ENCODE data around the gene RRP8.

Gene RRP8

DNA sequence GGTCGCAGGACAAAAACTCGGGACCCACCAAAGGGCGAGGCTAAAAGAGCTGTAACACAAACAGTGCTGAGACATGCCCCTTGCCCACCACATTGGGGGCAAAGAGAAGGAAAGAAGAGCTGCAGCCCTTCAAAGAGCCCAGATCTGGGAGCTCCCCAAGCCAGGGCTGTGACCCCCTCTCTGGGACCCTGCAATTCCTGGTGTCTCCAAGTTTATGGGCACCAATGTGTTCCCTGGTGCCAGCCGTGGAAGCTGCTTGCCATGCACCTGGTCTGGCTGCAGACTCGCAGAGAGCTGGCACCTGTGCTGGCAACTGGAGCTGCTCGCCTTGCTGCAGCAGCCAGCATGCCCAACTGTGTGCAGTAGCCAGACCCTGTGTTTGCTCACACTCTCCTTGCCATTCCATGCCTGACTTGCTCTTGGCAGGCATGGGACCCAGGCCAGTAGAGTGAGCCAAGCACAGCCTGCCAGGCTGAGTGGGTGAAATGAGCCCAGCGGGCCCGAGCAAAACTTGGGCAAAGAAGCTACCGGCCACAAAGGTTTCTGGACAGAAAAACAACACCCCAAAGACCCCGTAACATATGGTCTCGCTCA is 16.0 kb downstream of the RRP8 start:
- H3K27me3 ChIP-seq (ENCODE audit: low read depth) = no peaks in the 10 kb centered on the region
- H3K4me3 ChIP-seq = no peak overlapping the region
- in situ Hi-C loops (cut with MboI; ENCODE audit: low sequenced_read_pairs) = no loop called here
- no peak for DNase-seq (ENCODE audit: low spot score in 2 of 2)
- H3K9me3 ChIP-seq = no peaks in the 10 kb centered on the region
- no peaks in the 10 kb centered on the region for H3K4me1 ChIP-seq
- H3K36me3 ChIP-seq (replicated peaks) = peaks cover 5% of the 10 kb centered on the region; the same call in 1 of the 2 replicates

DNA sequence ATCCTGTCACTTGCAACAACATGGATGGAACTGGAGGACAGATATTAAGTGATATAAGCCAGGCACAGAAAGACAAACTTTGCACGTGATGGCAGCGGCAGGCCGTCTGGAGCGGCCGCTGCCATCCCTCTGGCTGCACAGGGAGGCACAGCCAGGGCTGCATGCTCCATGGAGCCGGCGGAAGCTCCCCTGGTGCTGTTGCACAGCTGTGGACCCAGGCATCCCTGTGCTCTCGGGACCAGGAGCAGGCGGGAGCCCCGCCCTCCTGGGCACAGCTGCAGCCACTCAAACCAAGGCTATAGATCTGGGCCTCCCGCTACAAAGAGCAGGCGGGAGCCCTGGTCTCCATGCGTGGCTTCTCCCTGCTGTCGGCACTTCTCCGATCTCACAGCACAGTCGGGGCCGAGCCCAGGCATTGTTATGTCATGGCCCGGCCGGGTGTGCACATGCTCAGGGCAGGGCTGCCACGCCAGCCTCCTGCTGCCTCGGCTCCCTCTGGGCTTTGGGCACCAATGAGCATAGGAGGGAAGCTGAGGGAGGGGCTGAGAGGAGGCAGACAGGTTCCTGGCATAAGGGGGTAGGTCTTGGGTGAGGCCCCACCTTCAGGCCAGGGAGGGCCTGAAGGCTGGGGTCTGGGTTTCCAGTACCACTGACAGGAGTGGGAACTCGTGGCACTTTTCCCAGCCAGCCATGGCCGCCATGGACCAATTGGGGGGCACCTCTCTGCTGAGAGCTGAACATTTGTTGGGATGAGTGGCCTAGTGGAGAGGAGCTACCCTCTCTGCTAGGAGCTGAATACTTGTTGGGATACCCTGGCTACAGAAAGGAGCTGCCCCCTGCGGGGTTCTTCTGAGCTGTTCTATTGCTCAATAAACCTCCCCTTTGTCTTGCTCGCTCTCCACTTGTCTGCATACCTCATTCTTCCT is 16.7 kb downstream of the RRP8 start:
- Histone ChIP-seq H3K4me3 (no peak overlapping the region), H3K27me3 (ENCODE audit: low read depth) (no peaks in the 10 kb centered on the region), H3K36me3 (replicated peaks) (peaks cover 2% of the 10 kb centered on the region; the same call in 1 of the 2 replicates), H3K9me3 (no peaks in the 10 kb centered on the region), H3K4me1 (no peaks in the 10 kb centered on the region)
- DNase-seq (ENCODE audit: low spot score in 2 of 2) = no peak
- in situ Hi-C loops (cut with MboI; ENCODE audit: low sequenced_read_pairs) = no loop called here

DNA sequence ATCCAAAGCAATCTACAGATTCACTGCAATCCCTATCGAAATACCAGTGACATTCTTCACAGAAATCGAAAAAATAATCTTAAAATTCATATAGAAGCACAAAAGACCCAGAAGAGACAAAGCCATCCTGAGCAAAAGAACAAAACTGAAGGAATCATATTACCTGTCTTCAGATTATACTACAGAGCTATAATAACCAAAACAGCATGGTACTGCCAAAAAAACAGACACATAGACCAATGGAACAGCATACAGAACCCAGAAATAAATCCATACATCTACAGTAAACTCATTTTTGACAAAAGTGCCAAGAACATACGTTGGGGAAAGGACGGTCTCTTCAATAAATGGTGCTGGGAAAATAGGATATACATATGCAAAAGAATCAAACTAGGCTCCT is 18.9 kb downstream of the RRP8 start:
- Histone ChIP-seq H3K4me3 (no peak overlapping the region), H3K4me1 (no peaks in the 10 kb centered on the region), H3K36me3 (replicated peaks) (no peaks in the 10 kb centered on the region), H3K27me3 (ENCODE audit: low read depth) (no peaks in the 10 kb centered on the region), H3K9me3 (no peaks in the 10 kb centered on the region)
- in situ Hi-C loops (cut with MboI; ENCODE audit: low sequenced_read_pairs) = no loop called here
- DNase-seq (ENCODE audit: low spot score in 2 of 2) = no peak

DNA sequence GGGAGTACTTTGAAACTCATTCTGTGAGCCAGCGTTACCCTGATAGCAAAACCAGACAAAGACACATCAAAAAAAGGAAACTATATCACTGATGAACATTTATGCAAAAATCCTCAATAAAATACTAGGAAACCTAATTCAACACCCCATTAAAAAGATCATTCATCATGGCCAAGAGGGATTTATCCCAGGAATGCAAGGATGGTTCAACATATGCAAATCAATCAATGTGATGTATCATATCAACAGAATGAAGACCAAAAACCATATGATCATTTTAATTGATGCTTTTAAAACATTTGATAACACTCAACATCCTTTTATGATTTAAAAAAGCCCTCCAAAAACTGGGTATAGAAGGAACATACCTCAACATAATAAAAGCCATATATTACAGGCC is 19.8 kb downstream of the RRP8 start:
- DNase-seq (ENCODE audit: low spot score in 2 of 2) = no peak
- Histone ChIP-seq H3K4me1 (no peaks in the 10 kb centered on the region), H3K4me3 (no peak overlapping the region), H3K9me3 (no peaks in the 10 kb centered on the region), H3K36me3 (replicated peaks) (no peaks in the 10 kb centered on the region), H3K27me3 (ENCODE audit: low read depth) (no peaks in the 10 kb centered on the region)
- in situ Hi-C loops (cut with MboI; ENCODE audit: low sequenced_read_pairs) = no loop called here

DNA sequence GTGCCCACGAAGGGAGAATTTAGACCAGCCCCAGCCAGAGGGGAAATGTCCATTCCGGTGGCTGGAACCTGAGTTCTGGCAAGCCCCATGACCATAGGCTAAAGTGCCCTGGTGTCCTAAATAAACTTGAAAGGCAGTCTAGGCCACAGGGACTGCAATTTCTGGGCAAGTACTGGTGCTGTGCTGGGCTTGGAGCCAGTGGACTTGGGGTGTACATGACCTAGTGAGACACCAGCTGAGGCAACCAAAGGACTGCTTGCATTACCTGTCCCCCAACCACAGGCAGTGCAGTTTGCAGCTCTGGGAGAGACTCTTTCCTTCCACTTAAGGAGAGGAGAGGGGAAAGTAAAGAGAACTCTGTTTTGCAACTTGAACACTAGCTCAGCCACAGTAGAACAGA is 23.7 kb downstream of the RRP8 start:
- no peak for DNase-seq (ENCODE audit: low spot score in 2 of 2)
- in situ Hi-C loops (cut with MboI; ENCODE audit: low sequenced_read_pairs) = no loop called here
- Histone ChIP-seq H3K9me3 (no peaks in the 10 kb centered on the region), H3K36me3 (replicated peaks) (0 out of 2 replicates have a peak, but pooled peaks cover 2% of the 10 kb centered on the region), H3K4me3 (no peak overlapping the region), H3K27me3 (ENCODE audit: low read depth) (no peaks in the 10 kb centered on the region), H3K4me1 (no peaks in the 10 kb centered on the region)

DNA sequence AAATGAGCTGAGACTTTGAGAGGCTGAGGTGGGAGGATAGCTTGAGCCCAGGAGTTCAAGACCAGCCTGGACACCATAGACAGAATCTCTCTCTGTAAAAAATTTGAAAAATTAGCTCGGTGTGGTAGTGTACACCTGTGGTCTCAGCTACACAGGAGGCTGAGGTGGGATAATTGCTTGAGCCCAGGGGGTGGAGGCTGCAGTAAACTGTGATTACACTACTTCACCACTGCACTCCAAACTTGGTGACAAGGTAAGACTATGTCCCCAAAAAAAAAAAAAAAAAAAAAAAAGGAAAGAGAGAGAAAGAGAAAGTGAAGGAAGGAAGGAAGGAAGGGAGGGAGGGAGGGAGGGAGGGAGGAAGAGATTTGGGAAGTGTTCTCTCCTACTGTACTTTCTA is 25.3 kb downstream of the RRP8 start:
- no peak overlapping the region for H3K4me3 ChIP-seq
- no peaks in the 10 kb centered on the region for H3K9me3 ChIP-seq
- H3K4me1 ChIP-seq = no peaks in the 10 kb centered on the region
- 0 out of 2 replicates have a peak, but pooled peaks cover 2% of the 10 kb centered on the region for H3K36me3 ChIP-seq (replicated peaks)
- H3K27me3 ChIP-seq (ENCODE audit: low read depth) = no peaks in the 10 kb centered on the region
- in situ Hi-C loops (cut with MboI; ENCODE audit: low sequenced_read_pairs) = no loop called here
- no peak for DNase-seq (ENCODE audit: low spot score in 2 of 2)

DNA sequence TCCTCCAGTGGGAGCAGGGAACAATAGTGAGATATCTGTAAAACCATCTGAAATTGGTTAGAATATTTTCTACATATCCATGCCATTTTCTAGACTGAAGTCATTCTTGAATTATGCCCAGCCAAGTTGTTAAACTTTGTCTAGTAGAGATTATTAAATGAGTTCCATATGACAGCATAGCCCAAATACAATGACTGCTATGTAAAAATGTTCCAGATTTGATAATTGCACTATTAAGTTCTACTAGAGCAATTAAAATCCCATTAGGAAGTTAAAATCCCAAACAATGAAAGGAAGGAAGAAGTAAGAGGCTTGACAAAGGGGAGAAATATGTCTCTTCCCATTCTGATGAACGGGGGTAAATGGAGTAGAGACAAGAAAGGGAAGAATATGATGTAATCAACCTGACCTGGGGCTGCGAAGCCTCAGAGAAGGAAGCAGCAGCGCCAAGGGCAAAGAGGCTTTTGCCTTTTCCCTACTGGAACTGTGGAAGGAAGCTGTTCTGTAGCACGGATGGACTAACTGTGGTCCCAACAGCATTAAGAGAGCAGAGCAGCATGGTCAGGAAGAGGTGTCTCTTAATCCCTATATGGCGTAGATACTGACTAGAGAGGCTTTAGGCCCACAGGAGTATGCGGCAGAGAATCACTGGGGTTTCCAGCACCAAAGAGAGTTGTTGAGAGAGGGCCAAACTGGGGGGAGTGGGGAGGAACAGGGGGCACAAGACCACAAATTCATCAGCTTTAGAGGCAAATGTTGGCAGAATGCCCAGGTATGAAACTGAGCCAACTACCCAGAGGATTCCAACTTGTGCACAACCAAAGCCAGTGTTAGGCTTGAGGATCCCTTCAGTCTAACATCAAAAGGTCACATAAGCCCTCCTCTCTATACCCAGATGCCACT is 26.7 kb downstream of the RRP8 start:
- H3K9me3 ChIP-seq = no peaks in the 10 kb centered on the region
- H3K4me1 ChIP-seq = no peaks in the 10 kb centered on the region
- H3K4me3 ChIP-seq = no peak overlapping the region
- in situ Hi-C loops (cut with MboI; ENCODE audit: low sequenced_read_pairs) = no loop called here
- H3K27me3 ChIP-seq (ENCODE audit: low read depth) = no peaks in the 10 kb centered on the region
- H3K36me3 ChIP-seq (replicated peaks) = 0 out of 2 replicates have a peak, but pooled peaks cover 2% of the 10 kb centered on the region
- DNase-seq (ENCODE audit: low spot score in 2 of 2) = no peak

DNA sequence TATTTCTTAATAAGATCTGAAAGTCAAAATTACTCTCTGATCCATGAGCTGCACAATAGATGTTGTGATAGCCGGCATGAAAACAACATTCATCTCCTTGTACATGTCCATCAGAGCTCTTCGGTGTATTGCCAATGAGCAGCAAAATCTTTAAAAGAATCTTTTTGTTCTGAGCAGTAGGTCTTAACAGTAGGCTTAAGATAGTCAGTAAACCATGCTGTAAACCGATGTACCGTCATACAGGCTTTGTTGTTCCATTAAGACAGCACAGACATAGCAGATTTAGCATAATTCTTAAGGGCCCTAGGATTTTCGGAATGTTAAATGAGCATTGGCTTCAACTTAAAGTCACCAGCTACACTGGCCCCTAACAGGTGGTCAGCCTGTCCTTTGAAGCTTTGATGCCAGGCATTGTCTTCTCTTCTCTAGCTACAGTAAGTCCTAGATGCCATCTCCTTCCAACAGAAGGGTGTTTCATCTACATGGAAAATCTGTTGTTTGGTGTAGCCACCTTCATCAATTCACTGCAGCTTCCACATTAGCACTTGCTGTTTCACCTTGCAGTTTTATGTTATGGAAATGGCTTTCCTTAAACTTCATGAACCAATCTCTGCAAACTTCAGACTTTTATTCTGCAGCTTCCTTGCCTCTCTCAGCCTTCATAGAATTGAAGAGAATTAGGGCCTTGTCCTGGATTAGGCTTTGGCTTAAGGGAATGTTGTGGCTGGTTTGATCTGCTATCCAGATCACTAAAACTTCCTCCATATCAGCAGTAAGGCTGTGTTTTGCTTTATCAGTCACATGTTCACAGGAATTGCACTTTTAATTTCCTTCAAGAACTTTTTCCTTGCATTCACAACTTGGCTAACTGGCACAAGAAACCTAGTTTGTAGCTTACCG is 28.4 kb downstream of the RRP8 start:
- H3K27me3 ChIP-seq (ENCODE audit: low read depth) = no peaks in the 10 kb centered on the region
- H3K9me3 ChIP-seq = no peaks in the 10 kb centered on the region
- H3K36me3 ChIP-seq (replicated peaks) = 0 out of 2 replicates have a peak, but pooled peaks cover 2% of the 10 kb centered on the region
- no peak overlapping the region for H3K4me3 ChIP-seq
- no peak for DNase-seq (ENCODE audit: low spot score in 2 of 2)
- in situ Hi-C loops (cut with MboI; ENCODE audit: low sequenced_read_pairs) = no loop called here
- no peaks in the 10 kb centered on the region for H3K4me1 ChIP-seq

DNA sequence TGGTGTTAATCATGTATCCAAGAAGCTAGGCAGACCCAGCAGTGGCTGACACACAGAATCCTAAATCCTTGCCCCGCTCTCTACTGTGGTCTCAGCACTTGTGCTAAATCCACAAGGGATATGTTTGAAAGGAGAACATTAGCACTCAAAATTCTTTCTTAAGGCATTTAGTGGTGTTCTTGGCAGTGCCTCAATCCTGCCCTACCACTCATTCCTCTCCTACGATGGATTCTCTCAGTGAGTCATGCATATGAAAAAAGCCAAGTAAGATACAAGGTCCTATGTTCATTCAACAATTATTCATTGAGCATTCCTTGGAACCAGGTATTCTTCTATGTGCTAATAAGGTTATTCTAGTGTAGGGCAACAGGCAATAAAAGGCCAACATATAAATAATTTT is 31.2 kb downstream of the RRP8 start:
- no peaks in the 10 kb centered on the region for H3K9me3 ChIP-seq
- H3K27me3 ChIP-seq (ENCODE audit: low read depth) = no peaks in the 10 kb centered on the region
- H3K4me3 ChIP-seq = no peak overlapping the region
- 0 out of 2 replicates have a peak, but pooled peaks cover 2% of the 10 kb centered on the region for H3K36me3 ChIP-seq (replicated peaks)
- in situ Hi-C loops (cut with MboI; ENCODE audit: low sequenced_read_pairs) = no loop called here
- DNase-seq (ENCODE audit: low spot score in 2 of 2) = no peak
- H3K4me1 ChIP-seq = no peaks in the 10 kb centered on the region

DNA sequence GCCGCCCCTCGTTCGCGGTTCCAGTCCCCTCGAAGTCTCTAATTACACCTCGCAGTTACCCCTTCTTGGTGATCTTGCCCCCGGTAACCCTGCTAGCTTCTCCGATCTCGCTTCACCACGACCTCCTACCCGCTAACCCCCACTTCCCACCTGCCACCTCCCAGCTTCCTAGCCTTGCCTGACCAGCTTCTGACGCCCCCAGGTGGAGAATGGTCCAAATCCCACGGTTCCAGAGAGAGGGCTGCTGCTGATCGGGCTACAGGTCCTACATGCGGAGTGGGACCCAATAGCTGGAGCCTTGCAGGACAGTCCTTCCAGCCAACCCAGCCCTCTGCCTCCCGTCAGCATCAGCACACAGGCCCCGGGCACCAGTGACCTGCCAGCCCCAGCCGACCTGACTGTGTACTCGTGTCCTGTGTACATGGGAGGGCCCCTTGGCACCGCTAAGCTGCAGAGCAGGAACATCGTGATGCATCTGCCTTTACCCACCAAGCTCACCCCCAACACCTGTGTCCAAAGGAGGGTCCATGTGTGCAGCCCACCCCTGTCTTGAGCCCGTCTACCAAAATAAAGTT is 31.9 kb downstream of the RRP8 start:
- Histone ChIP-seq H3K4me3 (no peak overlapping the region), H3K9me3 (no peaks in the 10 kb centered on the region), H3K4me1 (no peaks in the 10 kb centered on the region), H3K36me3 (replicated peaks) (0 out of 2 replicates have a peak, but pooled peaks cover 2% of the 10 kb centered on the region), H3K27me3 (ENCODE audit: low read depth) (no peaks in the 10 kb centered on the region)
- no peak for DNase-seq (ENCODE audit: low spot score in 2 of 2)
- in situ Hi-C loops (cut with MboI; ENCODE audit: low sequenced_read_pairs) = no loop called here

DNA sequence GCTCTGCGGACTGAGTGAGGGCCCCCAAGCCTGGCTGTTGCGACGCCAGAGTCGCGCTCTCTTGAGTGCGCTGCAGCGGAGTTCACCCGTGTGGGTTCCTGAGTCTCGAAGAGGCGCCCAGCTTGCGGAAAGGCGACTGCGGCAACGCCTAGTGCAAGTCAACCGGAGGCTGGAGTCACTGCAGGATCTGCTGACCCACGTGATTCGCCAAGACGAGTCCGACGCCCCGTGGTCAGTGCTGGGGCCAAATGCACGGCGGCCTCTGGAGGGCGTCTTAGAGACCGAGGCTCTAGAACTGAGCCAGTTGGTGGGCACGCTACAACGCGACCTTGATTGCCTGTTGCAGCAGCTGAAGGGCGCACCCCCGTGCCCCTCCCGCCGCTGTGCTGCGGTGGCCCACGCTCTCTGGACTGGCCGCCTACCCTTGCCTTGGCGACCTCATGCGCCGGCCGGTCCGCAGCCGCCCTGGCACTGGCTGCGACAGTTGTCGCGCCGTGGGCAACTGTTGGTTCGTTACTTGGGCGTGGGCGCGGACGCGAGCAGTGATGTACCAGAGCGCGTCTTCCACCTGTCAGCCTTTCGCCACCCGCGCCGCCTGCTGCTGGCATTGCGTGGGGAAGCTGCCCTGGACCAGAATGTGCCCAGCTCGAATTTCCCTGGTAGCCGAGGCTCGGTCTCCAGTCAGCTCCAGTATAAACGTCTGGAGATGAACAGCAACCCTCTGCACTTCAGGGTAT is 32.6 kb downstream of the RRP8 start:
- Histone ChIP-seq H3K36me3 (replicated peaks) (0 out of 2 replicates have a peak, but pooled peaks cover 2% of the 10 kb centered on the region), H3K9me3 (no peaks in the 10 kb centered on the region), H3K4me1 (no peaks in the 10 kb centered on the region), H3K27me3 (ENCODE audit: low read depth) (no peaks in the 10 kb centered on the region), H3K4me3 (no peak overlapping the region)
- DNase-seq (ENCODE audit: low spot score in 2 of 2) = no peak
- in situ Hi-C loops (cut with MboI; ENCODE audit: low sequenced_read_pairs) = no loop called here

DNA sequence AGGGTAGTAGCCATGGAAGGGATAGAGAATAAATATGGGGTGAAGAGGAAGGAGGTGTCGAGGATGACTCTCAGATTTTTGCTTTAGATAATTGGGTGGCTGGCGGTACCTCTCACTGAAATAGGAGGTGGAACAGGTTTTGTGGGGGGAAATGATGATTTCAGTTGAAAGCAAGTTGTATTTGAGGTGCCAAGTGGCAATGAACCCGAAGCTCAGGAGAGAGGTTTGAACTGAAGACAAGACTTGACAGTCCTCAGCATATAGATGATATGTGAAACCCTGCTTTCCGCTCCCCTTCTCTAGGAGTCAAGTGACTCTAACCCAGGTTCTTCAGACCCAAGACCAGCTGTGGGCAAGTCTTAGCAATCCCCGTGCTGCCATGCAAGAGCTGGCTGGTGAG is 33.7 kb downstream of the RRP8 start:
- no peaks in the 10 kb centered on the region for H3K36me3 ChIP-seq (replicated peaks)
- no peaks in the 10 kb centered on the region for H3K9me3 ChIP-seq
- DNase-seq (ENCODE audit: low spot score in 2 of 2) = no peak
- no peak overlapping the region for H3K4me3 ChIP-seq
- in situ Hi-C loops (cut with MboI; ENCODE audit: low sequenced_read_pairs) = no loop called here
- H3K4me1 ChIP-seq = no peaks in the 10 kb centered on the region
- no peaks in the 10 kb centered on the region for H3K27me3 ChIP-seq (ENCODE audit: low read depth)
